HepG2 (cell line): ENCODE results near the gene HK3.

Source experiments
- HOXA7 ChIP-seq: sonication (generic); formaldehyde crosslinking; IDR thresholded peaks from 2 replicates; pipeline ENCODE4 v1.8.1; 2022; ENCODE audit warnings: mild to moderate bottlenecking, missing genetic modification reagents, moderate library complexity
- POLR2A ChIP-seq, 2 experiments: IDR thresholded peaks; 2 replicates each; pipeline ENCODE4 v1.6.1; 2011; ENCODE audit warnings: low read depth in 2 of 2, low read length in 2 of 2, mild to moderate bottlenecking in 1 of 2, moderate library complexity in 1 of 2; ENCODE audit not compliant: insufficient read depth in 1 of 2
- ZNF724P ChIP-seq: sonication (generic); formaldehyde crosslinking; IDR thresholded peaks from 2 replicates; pipeline ENCODE4 v1.8.0; 2022; ENCODE audit warnings: missing genetic modification reagents, borderline replicate concordance
- ZNF777 ChIP-seq: sonication (generic); formaldehyde crosslinking; IDR thresholded peaks from 2 replicates; pipeline ENCODE4 v1.4.0; 2020; ENCODE audit warnings: missing genetic modification reagents

DNA sequence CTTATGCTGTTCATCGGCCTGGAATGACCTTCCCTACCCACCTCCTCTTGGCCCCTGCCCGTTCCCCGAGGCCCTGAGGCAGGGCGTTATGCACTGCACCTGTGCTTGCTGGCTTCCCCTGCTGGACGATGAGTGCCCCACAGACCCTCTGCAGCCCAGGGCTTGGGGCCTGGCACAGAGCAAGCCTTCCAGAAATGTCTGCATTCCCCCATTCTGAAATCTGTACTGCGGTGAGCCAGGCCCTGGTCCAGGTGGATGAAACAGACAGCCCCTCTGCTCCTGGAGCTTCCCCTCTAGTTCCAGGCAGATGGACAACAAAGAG, 53.8 kb downstream of the HK3 start:
- TF ChIP-seq HOXA7 (CRISPR knock-in tag) (no peak), ZNF777 (CRISPR knock-in tag) (no peak), POLR2A (IDR thresholded peaks at IDR 0.05; ENCODE audit: insufficient read depth in 1 of 2, low read depth in 2 of 2, low read length in 2 of 2) (no peak), ZNF724P (no peak)
